ENCODE results near the gene CDH4. TPM values are rescaled to one million over a fixed set of nuclear protein-coding genes. Genes with fewer than 3 reads are reported as not detected.

Gene CDH4
- total RNA-seq, 1 donor from 2014 or later = 8.9 TPM

DNA sequence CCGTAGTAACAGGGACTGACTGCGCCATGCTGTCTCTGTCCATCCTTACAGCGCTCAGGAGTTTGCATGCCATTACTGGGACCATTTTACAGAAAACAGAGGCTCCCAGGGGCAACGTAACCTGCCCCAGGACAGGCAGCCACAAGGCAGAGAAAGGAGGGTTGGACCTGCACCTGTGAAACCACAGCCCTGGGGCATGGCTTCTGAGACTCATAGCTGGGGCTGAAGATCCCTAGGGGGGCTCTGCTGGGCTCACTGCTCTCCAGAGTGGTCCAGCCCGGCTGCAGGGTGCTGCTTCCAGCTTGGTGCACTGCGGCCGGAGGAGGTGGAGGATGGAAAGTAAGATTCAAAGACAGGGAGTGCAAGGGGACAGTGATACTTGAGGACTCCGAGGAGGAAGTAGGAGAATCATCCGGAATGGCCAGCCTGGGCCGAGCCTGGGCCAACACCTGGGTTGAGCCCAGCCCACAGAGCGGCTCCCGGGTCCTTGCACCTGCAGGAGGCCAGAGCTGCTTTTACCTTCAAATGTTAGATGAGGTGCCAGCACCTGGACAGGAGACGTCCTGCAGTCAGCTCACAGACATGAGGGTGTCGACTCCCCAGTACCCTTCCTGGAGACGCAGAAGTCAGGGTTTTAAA, 183.2 kb downstream of the CDH4 start:
- H3K4me1 Mint-ChIP-seq = peaks cover 76% of the 10 kb centered on the region
- peak overlapping the region; percentile 32 for H3K27ac Mint-ChIP-seq (ENCODE audit: unreplicated experiment)
- TF ChIP-seq, protein P1, sequence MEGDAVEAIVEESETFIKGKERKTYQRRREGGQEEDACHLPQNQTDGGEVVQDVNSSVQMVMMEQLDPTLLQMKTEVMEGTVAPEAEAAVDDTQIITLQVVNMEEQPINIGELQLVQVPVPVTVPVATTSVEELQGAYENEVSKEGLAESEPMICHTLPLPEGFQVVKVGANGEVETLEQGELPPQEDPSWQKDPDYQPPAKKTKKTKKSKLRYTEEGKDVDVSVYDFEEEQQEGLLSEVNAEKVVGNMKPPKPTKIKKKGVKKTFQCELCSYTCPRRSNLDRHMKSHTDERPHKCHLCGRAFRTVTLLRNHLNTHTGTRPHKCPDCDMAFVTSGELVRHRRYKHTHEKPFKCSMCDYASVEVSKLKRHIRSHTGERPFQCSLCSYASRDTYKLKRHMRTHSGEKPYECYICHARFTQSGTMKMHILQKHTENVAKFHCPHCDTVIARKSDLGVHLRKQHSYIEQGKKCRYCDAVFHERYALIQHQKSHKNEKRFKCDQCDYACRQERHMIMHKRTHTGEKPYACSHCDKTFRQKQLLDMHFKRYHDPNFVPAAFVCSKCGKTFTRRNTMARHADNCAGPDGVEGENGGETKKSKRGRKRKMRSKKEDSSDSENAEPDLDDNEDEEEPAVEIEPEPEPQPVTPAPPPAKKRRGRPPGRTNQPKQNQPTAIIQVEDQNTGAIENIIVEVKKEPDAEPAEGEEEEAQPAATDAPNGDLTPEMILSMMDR (conservative IDR thresholded peaks at IDR 0.05) = no peak
- H3K4me3 Mint-ChIP-seq = peak overlapping the region; percentile 27
- H3K27me3 Mint-ChIP-seq (ENCODE audit: low read depth) = no peaks in the 10 kb centered on the region
- no peaks in the 10 kb centered on the region for H3K9me3 Mint-ChIP-seq
- no peak for DNase-seq (ENCODE audit: low read depth, low spot score)
- H3K36me3 Mint-ChIP-seq (ENCODE audit: low read depth) = no peaks in the 10 kb centered on the region

DNA sequence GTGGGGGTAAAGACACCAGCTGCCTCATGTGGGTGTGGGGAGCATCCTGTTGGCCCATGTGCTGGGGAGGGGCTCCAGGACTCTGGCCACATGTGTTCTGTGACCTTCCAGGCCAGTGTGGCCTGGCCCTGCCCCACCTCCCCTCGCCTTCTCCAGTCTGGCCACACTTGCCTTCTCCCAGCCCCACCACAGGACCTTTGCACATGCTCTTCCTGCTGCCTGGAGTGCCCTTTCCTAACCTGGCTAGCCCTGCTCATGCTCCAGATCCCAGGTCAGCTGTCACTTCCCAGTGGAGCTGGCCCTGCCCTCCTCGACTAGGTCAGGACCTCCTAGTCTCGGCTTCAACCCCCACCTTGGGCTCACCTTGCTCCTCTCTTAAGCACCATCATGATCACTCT, 183.8 kb downstream of the CDH4 start:
- Mint-ChIP-seq H3K4me3 (peak overlapping the region; percentile 76), H3K27ac (ENCODE audit: unreplicated experiment) (peak overlapping the region; percentile 98), H3K36me3 (ENCODE audit: low read depth) (no peaks in the 10 kb centered on the region), H3K27me3 (ENCODE audit: low read depth) (no peaks in the 10 kb centered on the region), H3K9me3 (no peaks in the 10 kb centered on the region), H3K4me1 (peaks cover 75% of the 10 kb centered on the region)
- no peak for DNase-seq (ENCODE audit: low read depth, low spot score)
- TF ChIP-seq, protein P1 (conservative IDR thresholded peaks at IDR 0.05) = no peak

DNA sequence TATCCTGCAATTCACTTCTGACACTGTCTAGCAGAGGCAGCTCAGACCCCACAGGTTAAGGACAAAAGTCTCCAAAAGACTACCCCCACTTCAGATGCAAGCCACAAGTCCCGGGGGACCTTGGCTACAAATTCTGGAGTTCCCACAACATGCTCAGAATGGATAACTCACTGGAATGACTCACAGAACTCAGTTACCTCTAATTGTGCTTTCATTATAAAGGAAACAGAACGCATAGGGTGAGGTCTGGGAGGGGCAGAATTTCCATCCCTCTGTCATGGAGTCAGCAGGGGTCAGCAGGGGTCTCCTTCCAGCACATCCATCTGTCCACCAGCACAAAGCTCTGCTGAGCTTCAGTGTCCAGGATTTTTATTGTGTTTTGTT, 184.2 kb downstream of the CDH4 start:
- H3K36me3 Mint-ChIP-seq (ENCODE audit: low read depth) = no peaks in the 10 kb centered on the region
- no peaks in the 10 kb centered on the region for H3K9me3 Mint-ChIP-seq
- TF ChIP-seq, protein P1 (conservative IDR thresholded peaks at IDR 0.05) = no peak
- peak overlapping the region; percentile 98 for H3K27ac Mint-ChIP-seq (ENCODE audit: unreplicated experiment)
- peaks cover 77% of the 10 kb centered on the region for H3K4me1 Mint-ChIP-seq
- DNase-seq (ENCODE audit: low read depth, low spot score) = no peak
- H3K27me3 Mint-ChIP-seq (ENCODE audit: low read depth) = no peaks in the 10 kb centered on the region
- H3K4me3 Mint-ChIP-seq = peak overlapping the region; percentile 76

DNA sequence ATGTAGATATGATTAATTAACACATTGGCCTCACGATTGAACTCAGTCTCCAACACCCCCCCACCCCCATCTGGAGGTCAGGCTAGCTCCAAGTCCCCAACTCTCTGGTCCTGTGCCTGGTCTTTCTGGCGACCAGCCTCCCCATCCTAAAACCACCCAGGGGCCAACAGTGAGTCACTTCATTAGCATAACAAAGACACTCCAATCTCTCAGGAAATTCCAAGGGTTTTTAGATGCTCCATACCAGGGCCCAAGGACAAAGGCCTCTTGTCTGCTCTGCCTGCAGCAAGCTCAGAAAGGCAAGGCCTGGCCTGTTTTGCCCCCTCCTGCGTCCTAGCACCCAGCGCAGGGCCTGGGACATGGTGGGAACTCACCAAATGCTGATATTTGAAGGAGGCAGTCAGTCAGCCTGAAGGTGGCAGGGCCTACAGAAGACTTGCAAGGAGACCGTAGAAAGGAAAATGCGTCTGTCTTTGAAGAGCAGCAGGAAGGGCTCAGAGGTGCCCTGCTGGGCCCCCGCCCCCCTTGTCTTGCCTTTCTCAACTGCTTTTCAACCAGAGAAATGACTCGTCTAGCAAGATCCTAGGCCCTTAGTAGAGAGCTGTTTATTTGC, 184.7 kb downstream of the CDH4 start:
- H3K27me3 Mint-ChIP-seq (ENCODE audit: low read depth) = no peaks in the 10 kb centered on the region
- peaks cover 76% of the 10 kb centered on the region for H3K4me1 Mint-ChIP-seq
- no peaks in the 10 kb centered on the region for H3K9me3 Mint-ChIP-seq
- TF ChIP-seq, protein P1 (conservative IDR thresholded peaks at IDR 0.05) = no peak
- peak; percentile 61 for DNase-seq (ENCODE audit: low read depth, low spot score)
- H3K36me3 Mint-ChIP-seq (ENCODE audit: low read depth) = no peaks in the 10 kb centered on the region
- peak overlapping the region; percentile 76 for H3K4me3 Mint-ChIP-seq
- H3K27ac Mint-ChIP-seq (ENCODE audit: unreplicated experiment) = peak overlapping the region; percentile 98

DNA sequence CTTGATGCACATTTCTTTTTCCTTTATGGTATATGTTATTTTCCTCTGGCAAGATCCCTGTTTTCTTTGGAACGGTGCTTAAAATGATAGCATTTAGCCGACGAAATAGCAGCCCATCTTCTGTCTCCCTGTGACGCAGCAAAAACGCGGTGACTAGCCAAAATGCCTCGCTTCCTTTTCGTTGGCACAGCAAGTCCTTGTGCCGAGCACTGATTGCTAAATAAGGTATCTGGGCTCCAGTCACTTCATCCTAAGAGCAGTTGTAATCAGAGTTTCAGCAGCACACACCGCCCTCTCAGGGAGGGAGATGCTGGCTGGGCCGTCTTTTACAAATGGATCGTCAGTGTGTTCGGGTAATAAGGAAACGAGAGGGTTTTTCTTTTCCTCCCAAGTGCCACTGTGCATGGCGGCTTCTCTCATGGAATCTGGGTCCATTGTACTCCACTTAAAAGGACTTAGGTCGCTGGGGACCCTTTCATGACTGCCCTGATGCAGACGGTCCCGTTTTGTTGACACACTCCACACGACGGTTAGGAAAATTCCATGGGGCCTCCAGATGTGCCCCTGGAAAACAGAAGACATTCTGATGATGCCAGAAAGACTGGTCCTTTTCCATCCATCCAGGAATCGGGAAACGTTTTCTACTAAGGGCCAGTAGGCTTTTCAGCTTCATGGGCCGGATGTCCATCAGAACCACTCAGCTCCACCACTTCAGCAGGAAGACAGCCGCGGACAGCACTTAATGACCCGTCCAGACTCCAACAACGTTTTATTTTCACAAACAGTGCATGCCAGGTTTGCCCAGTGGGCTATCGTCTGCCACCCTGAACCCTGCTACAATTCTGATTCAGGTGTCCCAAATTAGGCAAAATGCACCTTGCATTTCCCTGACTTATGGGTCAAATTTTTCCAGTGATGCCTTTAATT, 185.5 kb downstream of the CDH4 start:
- Mint-ChIP-seq H3K4me3 (peak overlapping the region; percentile 76), H3K4me1 (peaks cover 71% of the 10 kb centered on the region), H3K27ac (ENCODE audit: unreplicated experiment) (peak overlapping the region; percentile 98), H3K36me3 (ENCODE audit: low read depth) (no peaks in the 10 kb centered on the region), H3K9me3 (no peaks in the 10 kb centered on the region), H3K27me3 (ENCODE audit: low read depth) (no peaks in the 10 kb centered on the region)
- TF ChIP-seq, protein P1 (conservative IDR thresholded peaks at IDR 0.05) = no peak
- DNase-seq (ENCODE audit: low read depth, low spot score) = peak; percentile 20

Data from neural crest cell (in vitro differentiated cells).